H7 (cell line): ENCODE data around the gene LENG1. TPM values are rescaled to one million over a fixed set of nuclear protein-coding genes. Genes with fewer than 3 reads are reported as not detected.
A peak's percentile ranks its signal among the peaks of the same experiment; 100 is the strongest.

Source experiments
- DNase-seq: peaks from one replicate; pipeline ENCODE4 v3.0.0; 2012
- H3K27me3 ChIP-seq: 2 replicates; pipeline ENCODE4 v1.6.0; 2011; ENCODE audit warnings: mild to moderate bottlenecking, low read length; ENCODE audit not compliant: control insufficient read depth, insufficient read depth
- H3K36me3 ChIP-seq: replicated peaks from 2 replicates; pipeline ENCODE4 v1.5.1; 2011; ENCODE audit warnings: low read length; ENCODE audit not compliant: control insufficient read depth, insufficient read depth
- H3K4me3 ChIP-seq: 2 replicates; pipeline ENCODE4 v1.5.1; 2011; ENCODE audit warnings: low read depth, mild to moderate bottlenecking, control low read depth, low read length, moderate library complexity; ENCODE audit not compliant: insufficient read depth
- total RNA-seq: library from RNA; depleted of rRNA; stranded (reverse); fragments of >200 nt; shearing (Covaris generic); gene quantifications from 2 replicates; pipeline ENCODE4 v1.2.3, GENCODE V29; 2014

Gene LENG1
- total RNA-seq, 1 experiment from 2014 or later = 4.7 TPM

- Histone ChIP-seq H3K4me3 (peak overlapping the region; percentile 50), H3K36me3 (peaks cover 1% of the 10 kb centered on the region; the same call in 1 of the 2 replicates), H3K27me3 (peaks cover 18% of the 10 kb centered on the region)
- DNase-seq = peak; percentile 97
Observed at GRCh38 chr19:54162241-54162805, 2.8 kb upstream of the LENG1 start.

GRCh38 chr19:54160854-54161253, 1.3 kb upstream of the LENG1 start:
- Histone ChIP-seq H3K36me3 (peaks cover 8% of the 10 kb centered on the region), H3K27me3 (peaks cover 17% of the 10 kb centered on the region), H3K4me3 (peak overlapping the region; percentile 68)
- no peak for DNase-seq

- peaks cover 16% of the 10 kb centered on the region for H3K27me3 ChIP-seq
- H3K36me3 ChIP-seq = peaks cover 8% of the 10 kb centered on the region
- DNase-seq = no peak
- peak overlapping the region; percentile 68 for H3K4me3 ChIP-seq
Observed at GRCh38 chr19:54160182-54160811, 776 bp upstream of the LENG1 start.

GRCh38 chr19:54158812-54159351, 639 bp downstream of the LENG1 start:
- Histone ChIP-seq H3K36me3 (peaks cover 20% of the 10 kb centered on the region), H3K4me3 (peak overlapping the region; percentile 84), H3K27me3 (peaks cover 9% of the 10 kb centered on the region)
- peak; percentile 57 for DNase-seq

- Histone ChIP-seq H3K36me3 (peaks cover 28% of the 10 kb centered on the region), H3K4me3 (no peak overlapping the region), H3K27me3 (no peaks in the 10 kb centered on the region; the same call in 1 of the 2 replicates)
- DNase-seq = no peak
Observed at GRCh38 chr19:54156953-54157352, 2.6 kb downstream of the LENG1 start.

GRCh38 chr19:54156490-54156889, 3.0 kb downstream of the LENG1 start:
- H3K27me3 ChIP-seq = no peaks in the 10 kb centered on the region; the same call in 1 of the 2 replicates
- peaks cover 32% of the 10 kb centered on the region for H3K36me3 ChIP-seq
- no peak for DNase-seq
- no peak overlapping the region for H3K4me3 ChIP-seq

GRCh38 chr19:54155694-54156093, 3.8 kb downstream of the LENG1 start:
- H3K36me3 ChIP-seq = peaks cover 34% of the 10 kb centered on the region
- DNase-seq = peak; percentile 77
- H3K4me3 ChIP-seq = no peak overlapping the region
- H3K27me3 ChIP-seq = no peaks in the 10 kb centered on the region; the same call in 1 of the 2 replicates

GRCh38 chr19:54154603-54155345, 4.7 kb downstream of the LENG1 start:
- no peak for DNase-seq
- H3K27me3 ChIP-seq = no peaks in the 10 kb centered on the region
- no peak overlapping the region for H3K4me3 ChIP-seq
- peaks cover 39% of the 10 kb centered on the region for H3K36me3 ChIP-seq

- Histone ChIP-seq H3K27me3 (no peaks in the 10 kb centered on the region), H3K4me3 (no peak overlapping the region), H3K36me3 (peaks cover 47% of the 10 kb centered on the region)
- DNase-seq = no peak
Observed at GRCh38 chr19:54153731-54154326, 5.7 kb downstream of the LENG1 start.

GRCh38 chr19:54152878-54153524, 6.5 kb downstream of the LENG1 start:
- Histone ChIP-seq H3K27me3 (no peaks in the 10 kb centered on the region), H3K4me3 (no peak overlapping the region), H3K36me3 (peaks cover 48% of the 10 kb centered on the region)
- no peak for DNase-seq

GRCh38 chr19:54152267-54152666, 7.3 kb downstream of the LENG1 start:
- H3K4me3 ChIP-seq = no peak overlapping the region
- H3K36me3 ChIP-seq = peaks cover 55% of the 10 kb centered on the region
- no peaks in the 10 kb centered on the region for H3K27me3 ChIP-seq
- no peak for DNase-seq

GRCh38 chr19:54151362-54152035, 8.0 kb downstream of the LENG1 start:
- Histone ChIP-seq H3K27me3 (no peaks in the 10 kb centered on the region), H3K4me3 (no peak overlapping the region), H3K36me3 (peaks cover 60% of the 10 kb centered on the region)
- no peak for DNase-seq

- peaks cover 66% of the 10 kb centered on the region for H3K36me3 ChIP-seq
- peak; percentile 42 for DNase-seq
- H3K4me3 ChIP-seq = no peak overlapping the region
- no peaks in the 10 kb centered on the region for H3K27me3 ChIP-seq
Observed at GRCh38 chr19:54149021-54149812, 10.3 kb downstream of the LENG1 start.
